Adipose tissue (tissue), 3 donors: ENCODE measurements around the gene MATN1. TPM values are rescaled to one million over a fixed set of nuclear protein-coding genes. Genes with fewer than 3 reads are reported as not detected.
"Not testable (repeated sequence)": the region's sequence is repeated elsewhere in the genome, so short reads cannot be mapped to it uniquely, and the experiment has no call there.

Experiments used
- H3K27ac ChIP-seq: one replicate; pipeline ENCODE4 v1.5.1; 2013; ENCODE audit warnings: low read depth, low read length
- WGBS, 3 donors: extraction: QIAGEN DNeasy Blood & Tissue Kit; methylation state at CpG; one replicate each; pipeline ENCODE4 v1.1.7; 2013; 5-methylcytosine and 5-hydroxymethylcytosine counted together
- polyA plus RNA-seq, 3 donors: library from polyadenylated mRNA; stranded (reverse); fragments of 200-250 nt; gene quantifications; one replicate each; pipeline ENCODE4 v1.2.3, GENCODE V29; 2013
- donor health status: healthy with polysubstance abuse.
- donor health status: Bipolar disorder and iron deficiency.
- donor health status: healthy.

Gene MATN1
- polyA plus RNA-seq, 3 donors: 0.09 to 0.21 TPM; not detected in 1

- H3K27ac ChIP-seq: no peak overlapping the region
- 70 to 74% (median 71%) methylated on average over 7 of the region's 7 CpGs for WGBS, 3 donors
Observed at GRCh38 chr1:30692201-30692947, 31.0 kb downstream of the MATN1 start.

- 47 to 75% (median 65%) methylated on average over 5 of the region's 5 CpGs for WGBS, 3 donors
- H3K27ac ChIP-seq: no peak overlapping the region
Observed at GRCh38 chr1:30691480-30691879, 31.9 kb downstream of the MATN1 start.

- 49 to 62% (median 62%) methylated on average over 7 of the region's 7 CpGs for WGBS, 3 donors
- no peak overlapping the region for H3K27ac ChIP-seq
Observed at GRCh38 chr1:30689901-30690645, 33.3 kb downstream of the MATN1 start.

GRCh38 chr1:30688920-30689794 is 34.2 kb downstream of the MATN1 start:
- WGBS, 3 donors: 76 to 90% (median 79%) methylated on average over 11 of the region's 11 CpGs
- H3K27ac ChIP-seq: no peak overlapping the region

GRCh38 chr1:30688516-30688915 is 34.9 kb downstream of the MATN1 start:
- not testable (repeated sequence) for H3K27ac ChIP-seq
- WGBS, 3 donors: 89 to 96% (median 90%) methylated on average over 9 of the region's 9 CpGs

- H3K27ac ChIP-seq: no peak overlapping the region
- WGBS, 3 donors: 94 to 95% (median 95%) methylated on average over 6 of the region's 6 CpGs
Observed at GRCh38 chr1:30687886-30688285, 35.5 kb downstream of the MATN1 start.

- WGBS, 3 donors: 53 to 73% (median 58%) methylated on average over 10 of the region's 10 CpGs
- no peak overlapping the region for H3K27ac ChIP-seq
Observed at GRCh38 chr1:30686236-30686935, 37.0 kb downstream of the MATN1 start.

- WGBS, 3 donors: 27 to 58% (median 35%) methylated on average over 11 of the region's 11 CpGs
- no peak overlapping the region for H3K27ac ChIP-seq
Observed at GRCh38 chr1:30685796-30686165, 37.6 kb downstream of the MATN1 start.

GRCh38 chr1:30684881-30685795 is 38.2 kb downstream of the MATN1 start:
- WGBS, 3 donors: 8 to 10% (median 9%) methylated on average over 27 to 56 of the region's 56 CpGs
- H3K27ac ChIP-seq: no peak overlapping the region

- WGBS, 3 donors: 71 to 97% (median 79%) methylated on average over 4 of the region's 4 CpGs
- H3K27ac ChIP-seq: no peak overlapping the region
Observed at GRCh38 chr1:30684259-30684658, 39.1 kb downstream of the MATN1 start.

GRCh38 chr1:30683699-30684098 is 39.7 kb downstream of the MATN1 start:
- no peak overlapping the region for H3K27ac ChIP-seq
- WGBS, 3 donors: 72 to 84% (median 82%) methylated on average over 5 of the region's 5 CpGs

- 50 to 72% (median 67%) methylated on average over 8 of the region's 8 CpGs for WGBS, 3 donors
- no peak overlapping the region for H3K27ac ChIP-seq
Observed at GRCh38 chr1:30682396-30683275, 40.7 kb downstream of the MATN1 start.

- H3K27ac ChIP-seq: no peak overlapping the region
- WGBS, 3 donors: 44 to 77% (median 74%) methylated on average over 3 of the region's 3 CpGs
Observed at GRCh38 chr1:30681782-30682181, 41.6 kb downstream of the MATN1 start.

- H3K27ac ChIP-seq: no peak overlapping the region
- 67 to 69% (median 68%) methylated on average over 7 of the region's 7 CpGs for WGBS, 3 donors
Observed at GRCh38 chr1:30680879-30681278, 42.5 kb downstream of the MATN1 start.

GRCh38 chr1:30680429-30680828 is 43.0 kb downstream of the MATN1 start:
- H3K27ac ChIP-seq: no peak overlapping the region
- WGBS, 3 donors: 87 to 96% (median 89%) methylated on average over 7 of the region's 7 CpGs

- 46 to 92% (median 86%) methylated on average over 2 of the region's 2 CpGs for WGBS, 3 donors
- no peak overlapping the region for H3K27ac ChIP-seq
Observed at GRCh38 chr1:30679976-30680305, 43.4 kb downstream of the MATN1 start.
